Hindlimb muscle (tissue), 1 donor: ENCODE data around the gene ADM2. TPM values are rescaled to one million over a fixed set of nuclear protein-coding genes. Genes with fewer than 3 reads are reported as not detected.

Experiments used
- polyA plus RNA-seq: library from polyadenylated mRNA; unstranded; fragments of 120-200 nt; gene quantifications from one replicate; pipeline ENCODE4 v1.2.1, GENCODE V29; 2013; ENCODE audit not compliant: insufficient read length

ADM2 gene
- polyA plus RNA-seq, 1 donor = 0.26 TPM

Other genes starting within 250 kb of the ADM2 start
- gene TUBGCP6, start 236.5 kb upstream of the ADM2 start, polyA plus RNA-seq = 33.5 TPM
- gene HDAC10, start 230.3 kb upstream of the ADM2 start, polyA plus RNA-seq = 20.5 TPM
- gene MAPK12, start 219.9 kb upstream of the ADM2 start, polyA plus RNA-seq = 29.1 TPM
- 7.4 TPM for gene MAPK11, start 211.2 kb upstream of the ADM2 start, polyA plus RNA-seq
- 109 TPM for gene PLXNB2, start 173.9 kb upstream of the ADM2 start, polyA plus RNA-seq
- gene DENND6B, start 154.5 kb upstream of the ADM2 start, polyA plus RNA-seq = 5.5 TPM
- 34.3 TPM for gene PPP6R2, start 138.2 kb upstream of the ADM2 start, polyA plus RNA-seq
- 53.0 TPM for gene SBF1, start 6.5 kb upstream of the ADM2 start, polyA plus RNA-seq
- gene MIOX, start 5.3 kb downstream of the ADM2 start, polyA plus RNA-seq = not detected
- gene LMF2, start 26.2 kb downstream of the ADM2 start, polyA plus RNA-seq = 42.2 TPM
- gene NCAPH2, start 26.7 kb downstream of the ADM2 start, polyA plus RNA-seq = 36.3 TPM
- gene SCO2, start 44.1 kb downstream of the ADM2 start, polyA plus RNA-seq = 6.1 TPM
- 6.7 TPM for gene TYMP, start 48.5 kb downstream of the ADM2 start, polyA plus RNA-seq
- not detected for gene KLHDC7B, start 64.4 kb downstream of the ADM2 start, polyA plus RNA-seq
- not detected for gene SYCE3, start 81.4 kb downstream of the ADM2 start, polyA plus RNA-seq
- 52.6 TPM for gene CPT1B, start 96.9 kb downstream of the ADM2 start, polyA plus RNA-seq
- 52.7 TPM for gene CHKB, start 101.3 kb downstream of the ADM2 start, polyA plus RNA-seq
- gene MAPK8IP2, start 119.2 kb downstream of the ADM2 start, polyA plus RNA-seq = 0.70 TPM
- 18.1 TPM for gene ARSA, start 146.6 kb downstream of the ADM2 start, polyA plus RNA-seq
- 22.7 TPM for gene SHANK3, start 191.3 kb downstream of the ADM2 start, polyA plus RNA-seq